ENCODE data around the gene MTMR12. TPM values are rescaled to one million over a fixed set of nuclear protein-coding genes. Genes with fewer than 3 reads are reported as not detected.
A peak's percentile ranks its signal among the peaks of the same experiment; 100 is the strongest.

Gene MTMR12
- total RNA-seq, 1 donor = 19.9 TPM

DNA sequence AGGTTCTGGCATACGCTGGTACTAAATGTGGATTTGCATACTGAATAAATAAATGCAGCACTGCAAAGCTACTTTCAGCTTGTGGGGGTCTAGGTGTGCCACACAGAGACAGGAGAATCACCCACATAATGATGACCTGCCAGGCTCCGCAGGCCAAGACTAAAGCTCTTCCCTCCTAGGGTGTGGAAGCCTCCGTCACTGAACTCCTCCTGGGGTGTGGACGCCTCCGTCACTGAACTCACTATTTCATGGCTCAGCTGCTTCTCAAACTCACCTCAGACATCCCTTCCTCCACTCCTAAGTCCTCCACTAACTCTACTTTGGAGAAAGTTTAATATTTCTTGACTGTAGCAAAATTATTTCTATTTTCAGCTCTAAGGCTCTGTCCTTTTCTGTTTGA is 73.4 kb downstream of the MTMR12 start:
- no peak for DNase-seq (ENCODE audit: low read depth)
- no peak overlapping the region for H3K4me3 ChIP-seq (ENCODE audit: low read depth, low read length)
- TF ChIP-seq, protein P1, sequence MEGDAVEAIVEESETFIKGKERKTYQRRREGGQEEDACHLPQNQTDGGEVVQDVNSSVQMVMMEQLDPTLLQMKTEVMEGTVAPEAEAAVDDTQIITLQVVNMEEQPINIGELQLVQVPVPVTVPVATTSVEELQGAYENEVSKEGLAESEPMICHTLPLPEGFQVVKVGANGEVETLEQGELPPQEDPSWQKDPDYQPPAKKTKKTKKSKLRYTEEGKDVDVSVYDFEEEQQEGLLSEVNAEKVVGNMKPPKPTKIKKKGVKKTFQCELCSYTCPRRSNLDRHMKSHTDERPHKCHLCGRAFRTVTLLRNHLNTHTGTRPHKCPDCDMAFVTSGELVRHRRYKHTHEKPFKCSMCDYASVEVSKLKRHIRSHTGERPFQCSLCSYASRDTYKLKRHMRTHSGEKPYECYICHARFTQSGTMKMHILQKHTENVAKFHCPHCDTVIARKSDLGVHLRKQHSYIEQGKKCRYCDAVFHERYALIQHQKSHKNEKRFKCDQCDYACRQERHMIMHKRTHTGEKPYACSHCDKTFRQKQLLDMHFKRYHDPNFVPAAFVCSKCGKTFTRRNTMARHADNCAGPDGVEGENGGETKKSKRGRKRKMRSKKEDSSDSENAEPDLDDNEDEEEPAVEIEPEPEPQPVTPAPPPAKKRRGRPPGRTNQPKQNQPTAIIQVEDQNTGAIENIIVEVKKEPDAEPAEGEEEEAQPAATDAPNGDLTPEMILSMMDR (IDR thresholded peaks at IDR 0.05; ENCODE audit: insufficient read depth, low read depth, low read length) = no peak

DNA sequence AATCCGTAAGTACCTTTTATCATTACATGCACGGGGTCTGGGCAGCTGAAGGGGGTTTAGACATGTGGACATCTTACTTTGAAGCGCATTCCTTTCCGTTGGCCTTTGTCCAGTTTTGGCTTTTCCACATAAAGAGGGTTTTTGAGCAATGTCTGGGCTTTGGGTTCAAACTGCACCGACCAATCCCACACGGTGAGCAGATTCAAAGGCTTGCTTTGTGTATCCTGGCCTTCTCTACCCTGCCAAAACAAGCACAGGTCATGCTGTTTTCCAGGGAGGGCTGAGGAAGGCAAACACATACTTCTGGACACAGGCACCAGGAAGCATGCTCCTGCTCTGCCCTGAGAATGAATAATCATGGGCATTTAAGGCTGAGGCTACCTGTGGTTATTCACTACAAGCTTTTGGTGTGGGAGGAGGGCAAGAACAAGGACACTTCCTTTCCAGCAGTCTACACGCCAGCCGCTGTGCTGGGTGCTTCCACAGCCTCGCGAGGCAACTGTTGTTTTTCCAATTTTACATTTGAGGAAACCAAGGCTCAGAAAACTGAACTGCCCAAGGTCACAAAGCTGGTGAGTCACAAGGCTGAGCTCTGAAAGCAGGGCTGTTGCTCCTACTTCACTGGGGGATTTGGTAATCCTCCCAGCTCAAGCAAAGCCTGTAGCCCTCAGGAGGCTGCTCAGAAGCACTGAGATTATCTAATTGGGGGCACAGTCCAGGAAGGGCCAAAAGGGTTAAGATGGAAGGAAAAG is 78.9 kb downstream of the MTMR12 start:
- peak; percentile 74 for DNase-seq (ENCODE audit: low read depth)
- TF ChIP-seq, protein P1 (IDR thresholded peaks at IDR 0.05; ENCODE audit: insufficient read depth, low read depth, low read length) = no peak
- no peak overlapping the region for H3K4me3 ChIP-seq (ENCODE audit: low read depth, low read length)

DNA sequence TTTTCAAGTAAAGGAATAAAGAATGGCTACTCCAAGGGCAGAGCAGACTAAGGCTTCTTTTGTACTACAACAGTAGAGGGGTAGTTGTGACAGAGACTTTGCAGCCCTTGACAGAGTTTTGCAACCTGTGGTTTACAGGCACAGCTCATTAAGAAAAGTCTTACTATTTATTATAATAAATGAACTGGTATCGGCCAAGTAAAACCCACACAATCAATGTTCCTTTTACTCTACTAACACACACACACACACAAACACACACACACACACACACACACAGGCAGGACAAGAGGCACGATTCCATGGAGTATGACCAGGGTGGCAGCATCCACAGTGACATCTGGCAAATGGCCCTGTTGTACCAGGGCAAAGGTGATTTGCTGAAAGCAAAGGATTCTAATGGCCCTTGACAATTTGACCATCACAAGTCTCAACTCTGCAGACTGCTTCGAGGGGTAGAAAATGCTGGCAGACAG is 79.5 kb downstream of the MTMR12 start:
- H3K4me3 ChIP-seq (ENCODE audit: low read depth, low read length) = no peak overlapping the region
- peak; percentile 4 for DNase-seq (ENCODE audit: low read depth)
- TF ChIP-seq, protein P1 (IDR thresholded peaks at IDR 0.05; ENCODE audit: insufficient read depth, low read depth, low read length) = no peak

DNA sequence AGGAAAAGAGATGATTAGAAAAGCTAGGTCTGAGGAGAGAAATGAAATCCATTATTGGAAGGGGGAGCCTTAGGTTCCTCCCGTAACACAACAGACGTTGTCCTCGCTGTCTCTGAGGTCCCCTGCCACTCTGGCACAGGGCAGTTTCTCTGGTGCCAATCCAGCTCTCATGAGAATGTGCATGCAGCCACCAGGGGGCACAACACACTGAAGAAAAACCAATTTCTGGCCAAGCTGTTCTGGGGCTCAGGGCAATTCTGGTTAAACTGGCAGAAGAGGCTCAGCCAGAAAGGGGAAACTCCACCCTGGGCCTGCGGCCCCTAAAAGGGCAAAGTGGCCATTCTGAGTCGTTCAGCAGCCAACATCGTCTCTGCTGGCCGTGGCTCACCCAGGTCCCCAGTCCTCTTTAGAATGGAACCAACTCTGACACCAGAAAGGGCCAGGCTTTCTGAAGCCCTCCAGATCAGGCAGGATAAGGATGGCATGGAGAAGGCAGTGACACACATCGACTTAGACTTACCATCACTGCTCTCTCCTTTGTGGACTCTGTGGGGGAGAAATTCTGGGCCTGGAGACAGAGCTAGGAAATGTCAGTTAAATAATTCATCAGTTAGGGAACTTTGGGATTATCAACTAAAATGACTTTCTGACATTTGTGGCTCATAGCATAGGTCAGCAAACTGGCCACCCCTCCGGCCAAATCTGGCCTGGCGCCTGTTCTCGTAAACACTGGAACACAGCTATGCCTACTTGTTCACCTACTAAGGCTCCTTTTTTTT is 80.1 kb downstream of the MTMR12 start:
- TF ChIP-seq, protein P1 (IDR thresholded peaks at IDR 0.05; ENCODE audit: insufficient read depth, low read depth, low read length) = peak; percentile 80
- peak; percentile 76 for DNase-seq (ENCODE audit: low read depth)
- H3K4me3 ChIP-seq (ENCODE audit: low read depth, low read length) = no peak overlapping the region

DNA sequence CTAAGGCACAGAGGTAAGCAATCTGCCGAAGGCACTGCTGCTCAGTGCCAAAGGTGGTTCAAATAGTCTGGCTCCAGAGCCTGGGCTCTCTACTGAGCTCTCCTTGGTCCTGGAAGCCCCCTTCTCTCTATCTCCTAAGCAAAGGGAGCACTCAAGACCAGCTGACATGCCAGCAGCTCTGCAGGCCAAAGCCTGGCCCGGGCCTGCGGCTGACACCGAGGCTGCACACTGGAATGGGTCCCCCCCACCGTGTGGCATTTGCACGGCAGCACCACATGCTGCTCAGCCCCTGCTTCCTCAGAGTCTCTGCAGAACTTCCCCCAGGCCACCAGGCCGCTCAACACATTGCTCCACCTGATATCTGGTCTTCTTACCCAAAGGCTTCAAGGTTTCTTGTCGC is 80.8 kb downstream of the MTMR12 start:
- DNase-seq (ENCODE audit: low read depth) = no peak
- no peak overlapping the region for H3K4me3 ChIP-seq (ENCODE audit: low read depth, low read length)
- TF ChIP-seq, protein P1 (IDR thresholded peaks at IDR 0.05; ENCODE audit: insufficient read depth, low read depth, low read length) = no peak

DNA sequence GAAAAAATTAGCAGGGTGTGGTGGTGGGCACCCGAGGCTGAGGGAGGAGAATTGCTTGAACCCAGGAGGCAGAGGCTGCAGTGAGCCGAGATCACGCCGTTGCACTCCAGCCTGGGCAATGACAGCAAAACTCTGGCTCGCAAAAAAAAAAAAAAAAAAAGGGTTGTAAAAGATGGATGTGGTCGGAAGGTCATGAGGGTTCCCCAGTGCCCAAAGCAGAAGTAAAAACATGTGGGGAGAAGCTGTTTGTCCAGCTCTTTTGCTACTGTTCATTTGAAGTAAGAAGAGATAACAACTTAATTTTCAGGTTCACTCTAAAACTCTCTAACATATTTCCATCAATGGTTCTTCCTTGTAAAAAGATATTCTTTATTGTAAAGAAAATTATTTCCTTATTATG is 81.5 kb downstream of the MTMR12 start:
- no peak for DNase-seq (ENCODE audit: low read depth)
- H3K4me3 ChIP-seq (ENCODE audit: low read depth, low read length) = no peak overlapping the region
- TF ChIP-seq, protein P1 (IDR thresholded peaks at IDR 0.05; ENCODE audit: insufficient read depth, low read depth, low read length) = no peak
